HG03558 (cell line): Measurements from ENCODE around the gene CYRIA.

ENCODE experiments used
- ATAC-seq: cut with Tn5 transposase; IDR thresholded peaks from one replicate; pipeline ENCODE4 v1.9.1; 2021; ENCODE audit warnings: moderate number of reproducible peaks; ENCODE audit not compliant: unreplicated experiment; ENCODE audit errors: extremely low read depth

Gene CYRIA

DNA sequence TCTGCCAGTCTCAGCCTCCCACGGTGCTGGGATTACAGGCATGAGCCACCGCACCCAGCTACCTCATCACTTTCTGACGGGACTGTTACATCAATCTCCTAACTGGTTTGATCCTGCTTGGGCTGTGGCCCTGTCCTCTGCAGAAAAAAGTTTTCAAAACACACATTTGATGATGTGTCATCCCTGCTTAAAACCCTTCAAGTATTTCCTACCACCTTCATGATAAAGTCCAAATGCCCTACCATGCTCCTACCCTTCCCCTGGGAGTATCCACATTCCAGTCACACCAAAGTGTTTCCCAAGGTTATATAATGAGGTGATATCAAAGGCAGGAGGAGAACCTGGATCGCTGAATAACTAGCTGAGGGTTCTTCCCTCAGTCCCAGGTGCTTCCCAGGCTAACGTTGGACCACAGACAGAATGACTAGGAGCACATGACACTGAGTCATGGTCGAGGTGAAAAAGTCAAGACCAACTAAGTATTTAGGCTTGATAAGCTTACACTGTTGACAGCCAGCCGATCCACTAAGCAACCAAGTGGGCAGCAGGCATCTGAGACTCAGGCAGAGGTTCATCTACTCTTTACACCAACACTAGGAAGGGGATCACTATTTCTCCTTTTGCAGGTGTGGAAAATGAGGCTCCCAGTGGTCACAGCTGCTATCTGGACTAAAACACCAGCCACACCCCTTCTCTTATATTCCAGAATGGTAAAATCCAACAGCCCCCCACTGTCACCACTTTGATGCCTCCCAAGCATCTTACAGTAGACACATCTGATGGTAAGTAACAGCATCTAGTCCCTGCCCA lies 31.8 kb downstream of the CYRIA start:
- ATAC-seq = no peak

DNA sequence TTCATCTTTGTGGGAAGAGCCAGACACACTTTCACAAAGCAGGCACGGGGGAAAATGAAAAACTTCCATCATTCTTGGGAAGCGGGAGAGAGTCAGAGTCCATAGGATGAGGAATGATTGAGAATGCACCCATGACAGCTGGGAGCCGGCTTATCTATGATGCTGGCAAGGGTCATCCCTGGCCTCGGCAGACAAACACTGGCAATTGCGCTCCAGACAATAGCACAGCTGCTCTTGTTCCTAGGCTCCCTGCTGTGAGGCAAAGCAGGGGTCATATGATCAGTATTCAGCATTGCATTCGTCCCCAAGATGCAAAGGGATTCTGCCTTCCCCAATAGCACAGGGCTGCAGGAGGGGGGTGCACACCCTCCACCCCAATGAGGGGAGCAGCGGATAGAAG lies 33.0 kb downstream of the CYRIA start:
- no peak for ATAC-seq

DNA sequence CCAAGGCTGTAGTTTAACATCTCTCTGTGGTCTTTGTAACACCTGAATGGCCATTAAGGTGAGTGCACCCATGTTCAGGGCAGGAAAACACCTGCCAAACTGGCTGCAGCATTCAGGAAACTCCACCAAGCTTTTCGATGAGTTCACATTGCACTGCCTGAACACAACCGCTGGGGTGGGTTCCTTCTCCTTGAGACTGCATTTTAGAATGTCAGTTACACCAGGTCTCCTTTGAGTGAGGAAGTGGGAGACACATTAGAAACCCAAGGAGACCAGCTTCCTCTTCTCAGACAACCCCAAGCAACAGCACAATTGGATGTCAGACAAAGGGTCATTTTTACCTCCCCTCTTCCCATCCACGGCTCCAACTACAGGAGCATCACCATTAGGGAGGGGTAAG lies 35.2 kb downstream of the CYRIA start:
- ATAC-seq = no peak

DNA sequence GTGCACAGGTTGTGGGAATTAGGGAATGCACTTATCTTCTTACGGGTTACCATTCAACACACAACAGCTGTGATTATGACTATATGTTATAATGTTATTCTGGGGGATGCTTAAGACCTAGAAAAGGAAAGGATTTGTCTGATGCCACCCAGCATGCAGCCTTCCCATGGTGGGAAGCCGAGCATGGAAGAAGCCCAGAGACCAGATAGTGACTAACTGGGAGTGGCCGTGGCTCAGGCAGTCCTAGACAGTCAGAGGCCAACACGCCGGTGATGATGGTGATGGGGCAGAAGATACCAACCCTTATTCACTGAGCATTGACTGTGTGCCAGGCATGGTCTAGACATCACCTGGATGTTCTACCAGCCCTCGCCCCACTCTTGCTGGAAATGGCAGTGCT lies 35.9 kb downstream of the CYRIA start:
- no peak for ATAC-seq

DNA sequence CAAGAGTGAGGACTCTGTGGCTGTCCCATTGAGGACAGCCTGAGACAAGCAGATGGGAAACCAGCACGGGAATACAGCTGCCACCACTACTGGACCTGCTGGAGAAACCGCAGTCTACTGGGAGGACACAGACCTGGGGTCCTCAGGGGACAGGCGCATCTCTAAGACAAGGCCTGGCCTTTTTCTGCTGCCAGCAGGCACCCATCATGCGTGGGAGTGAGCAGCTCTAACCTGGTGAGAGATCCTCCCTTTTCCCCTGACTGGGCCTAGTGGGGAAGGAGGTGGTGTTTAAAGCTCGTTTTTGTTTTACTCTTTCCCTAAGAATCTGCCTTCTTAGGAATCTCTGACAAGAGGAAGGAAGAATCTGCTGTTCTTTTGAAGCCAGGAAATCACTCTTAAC lies 36.6 kb downstream of the CYRIA start:
- ATAC-seq = no peak

DNA sequence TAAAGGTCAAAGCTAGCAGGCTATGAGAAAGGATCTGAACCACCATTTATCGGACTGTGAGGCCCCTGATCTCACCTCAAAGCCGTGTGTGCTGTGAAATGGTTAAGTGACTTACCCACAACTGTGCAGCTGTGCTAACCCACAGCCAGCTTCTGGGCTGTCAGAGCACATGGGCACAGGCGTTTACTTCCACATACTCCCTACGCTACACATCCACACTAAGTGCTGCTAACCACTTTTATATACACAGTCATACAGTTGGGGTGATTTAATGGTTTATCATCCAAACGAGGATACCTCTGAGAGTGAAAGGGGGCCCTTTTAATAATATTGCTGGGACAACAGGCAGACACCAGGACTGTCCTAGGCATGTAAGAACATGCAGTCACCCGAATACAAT lies 37.3 kb downstream of the CYRIA start:
- no peak for ATAC-seq

DNA sequence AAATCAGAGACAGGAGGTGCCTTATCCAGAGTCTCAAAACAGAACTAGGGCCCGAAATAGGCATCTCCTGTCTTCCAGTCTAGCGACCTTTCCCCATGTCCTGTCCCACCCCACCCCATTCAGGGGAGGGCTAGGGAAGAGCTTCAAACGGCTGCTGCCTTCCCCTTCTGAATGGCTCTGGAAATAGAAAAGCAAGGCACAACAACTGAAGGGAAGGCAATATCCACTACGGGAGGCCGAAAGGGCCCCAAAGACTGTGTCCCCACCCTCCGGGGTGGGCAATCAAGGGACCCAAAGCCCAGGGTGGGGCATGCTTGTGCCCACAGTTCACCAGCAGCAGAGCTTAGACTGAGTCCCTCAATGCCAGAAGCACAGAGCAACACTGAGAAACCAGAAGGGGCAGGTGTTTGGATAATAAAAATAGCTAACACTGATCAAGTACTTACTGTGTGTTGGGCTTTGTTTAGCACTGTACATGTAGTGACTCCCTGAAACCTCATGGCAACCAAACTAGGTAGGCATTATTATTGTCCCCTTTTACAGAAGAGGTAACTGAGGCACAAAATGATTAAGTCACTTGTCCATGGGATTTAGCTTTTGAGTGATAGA lies 38.5 kb downstream of the CYRIA start:
- no peak for ATAC-seq

DNA sequence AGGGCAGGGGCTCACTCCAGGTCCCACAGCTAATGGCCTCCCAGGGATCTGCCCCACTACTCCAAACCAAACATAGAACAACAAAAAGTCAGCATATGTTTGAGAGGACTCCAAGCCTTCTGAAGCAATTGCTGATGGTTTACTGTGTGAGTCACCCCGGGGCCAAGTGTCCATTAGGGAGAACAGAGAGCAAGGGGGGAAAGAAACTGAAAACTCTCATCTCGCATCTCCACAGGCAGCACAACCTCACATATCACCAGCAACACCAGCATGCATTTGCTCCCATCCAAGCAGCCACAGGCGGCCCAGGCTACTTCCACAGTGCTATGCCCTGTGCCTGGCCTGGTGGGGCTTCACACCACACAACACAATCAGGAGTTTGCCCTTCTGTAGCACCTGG lies 39.1 kb downstream of the CYRIA start:
- ATAC-seq = no peak

DNA sequence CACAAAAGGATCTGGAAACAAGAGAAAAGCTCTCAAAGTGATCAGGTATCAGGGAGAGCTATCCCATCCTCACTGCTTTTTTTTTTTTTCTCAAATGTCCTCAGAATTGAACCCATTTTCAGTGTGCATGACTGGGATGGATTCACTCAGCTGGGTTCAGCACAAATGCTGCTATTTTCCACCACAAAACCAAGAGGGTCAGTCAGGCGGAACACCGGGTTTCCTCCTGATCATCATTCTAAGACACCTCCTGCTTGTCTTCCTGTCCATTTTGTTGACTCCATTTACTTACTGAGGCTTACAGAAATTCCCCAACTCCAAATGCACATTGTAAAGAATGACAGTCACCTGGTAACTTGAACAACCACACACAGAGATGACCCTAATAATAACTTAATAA lies 39.9 kb downstream of the CYRIA start:
- peak; percentile 74 for ATAC-seq

DNA sequence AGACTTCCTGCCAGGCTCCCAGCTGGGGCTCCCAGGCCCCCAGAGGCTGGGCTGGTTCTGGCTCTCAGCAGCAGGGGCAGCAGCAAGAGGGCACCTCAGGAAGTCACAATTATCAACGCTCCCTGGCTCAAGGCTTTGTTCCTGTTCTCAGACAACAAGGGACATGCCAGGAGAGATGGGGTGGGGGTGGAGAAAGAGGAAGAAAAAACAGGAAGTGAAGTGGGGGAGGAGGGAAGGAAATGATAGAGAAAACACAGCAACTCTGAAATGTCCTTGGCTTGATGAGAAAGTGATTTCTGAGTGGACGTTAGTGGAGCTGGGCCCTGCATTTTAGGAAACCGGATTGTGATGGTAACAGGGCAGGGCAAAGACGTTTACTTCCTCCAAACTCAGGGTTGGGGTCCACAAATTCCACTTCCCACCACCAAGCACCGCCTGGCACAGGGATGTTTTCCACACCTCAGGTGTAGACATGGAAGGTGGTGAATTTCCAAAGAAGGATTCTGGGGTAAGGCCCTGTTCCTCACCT lies 40.4 kb downstream of the CYRIA start:
- no peak for ATAC-seq

DNA sequence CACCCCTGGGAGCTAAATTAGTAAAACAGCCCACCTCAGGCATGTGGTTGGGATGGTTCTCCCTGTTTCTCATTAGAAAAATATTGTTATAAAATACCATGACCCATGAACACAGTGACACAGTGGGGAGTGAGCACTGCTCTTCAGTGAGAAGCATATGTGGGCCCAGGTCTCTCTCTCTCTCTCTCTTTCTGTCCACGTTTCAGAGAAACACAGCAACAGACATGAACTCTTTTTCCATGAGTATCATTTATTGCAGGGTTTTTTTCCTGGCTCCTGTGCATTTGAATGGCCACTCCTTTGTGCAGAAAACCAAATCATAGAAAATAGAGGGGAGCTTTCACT lies 41.2 kb downstream of the CYRIA start:
- no peak for ATAC-seq

DNA sequence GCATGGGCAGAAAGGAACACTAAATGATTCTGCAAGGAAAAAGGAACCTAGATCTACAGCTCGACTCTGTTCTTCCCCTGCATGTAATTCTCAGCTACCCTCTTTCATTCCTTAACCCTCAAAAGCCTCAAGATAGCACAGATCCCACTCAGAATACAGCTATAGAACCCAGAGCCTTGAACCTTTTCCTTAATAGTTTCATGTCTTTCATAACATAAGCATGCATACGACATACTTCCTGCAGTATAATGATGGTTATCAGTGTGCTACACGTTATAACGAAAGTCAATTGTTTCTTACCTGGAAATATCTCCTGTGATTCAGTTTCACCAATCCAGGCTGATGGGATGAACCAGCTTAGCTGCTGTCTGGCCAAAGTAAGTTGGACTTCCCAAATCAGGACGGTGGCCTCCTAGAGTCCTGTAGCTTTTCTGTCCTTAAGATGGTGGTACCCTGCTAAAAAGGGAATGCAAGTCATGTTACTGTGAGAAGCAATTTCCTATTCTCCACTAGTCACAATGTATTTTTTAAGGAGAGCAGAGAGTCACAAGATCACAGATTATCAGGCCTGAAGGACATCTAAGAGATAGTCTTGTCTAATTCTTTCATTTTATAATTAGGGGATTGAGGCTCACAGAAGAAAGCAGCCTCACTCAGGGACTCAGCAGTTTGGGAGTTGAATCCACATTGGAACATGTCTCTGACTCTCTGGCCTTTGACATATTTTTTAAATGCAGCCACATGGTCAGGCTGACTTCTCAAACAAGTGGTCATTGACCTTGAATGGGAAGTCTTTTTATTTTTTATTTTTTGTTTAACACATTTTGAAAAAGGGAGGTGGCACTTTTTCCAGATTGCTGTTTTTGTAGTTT lies 41.8 kb downstream of the CYRIA start:
- ATAC-seq = no peak

DNA sequence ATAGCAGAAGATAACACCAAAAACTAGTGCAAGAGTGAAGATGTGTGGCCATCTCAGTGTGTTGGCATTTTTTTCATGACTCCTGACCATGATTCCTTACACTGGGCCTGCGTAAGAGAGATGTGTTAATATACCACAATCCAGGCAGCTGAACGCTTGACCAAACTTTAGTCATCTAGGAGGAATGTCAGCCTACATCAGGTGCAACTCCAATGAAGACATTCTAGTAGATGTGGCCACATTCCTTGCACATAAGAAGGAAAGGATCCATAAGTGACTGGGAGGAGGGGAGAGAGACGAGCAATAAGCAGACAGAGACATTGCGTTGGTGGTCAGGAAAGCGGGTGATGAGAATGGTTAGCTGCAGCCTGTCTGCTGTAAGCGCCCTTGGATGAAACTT lies 42.6 kb downstream of the CYRIA start:
- ATAC-seq = no peak

GRCh38 chr2:16622399-16622968 lies 43.1 kb downstream of the CYRIA start:
- no peak for ATAC-seq

DNA sequence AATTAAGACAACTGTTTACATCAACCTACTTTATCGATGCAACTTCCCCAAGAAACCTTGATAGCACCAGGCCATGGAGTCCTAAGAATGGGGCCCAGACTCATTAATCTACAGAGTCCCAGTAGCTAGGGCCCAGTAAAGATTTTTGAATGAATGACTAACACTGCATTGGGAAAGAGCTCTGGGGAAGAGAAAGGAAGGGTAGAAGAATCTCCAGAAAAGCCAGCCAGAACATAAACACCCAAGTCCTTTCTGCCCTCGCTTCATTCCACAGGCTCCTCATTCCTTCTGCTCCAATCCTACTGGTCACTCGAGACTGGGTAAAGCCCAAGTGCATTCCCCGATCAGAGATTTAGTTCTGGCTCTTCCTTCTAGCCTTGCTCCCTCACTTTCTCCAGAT lies 44.3 kb downstream of the CYRIA start:
- ATAC-seq = no peak

DNA sequence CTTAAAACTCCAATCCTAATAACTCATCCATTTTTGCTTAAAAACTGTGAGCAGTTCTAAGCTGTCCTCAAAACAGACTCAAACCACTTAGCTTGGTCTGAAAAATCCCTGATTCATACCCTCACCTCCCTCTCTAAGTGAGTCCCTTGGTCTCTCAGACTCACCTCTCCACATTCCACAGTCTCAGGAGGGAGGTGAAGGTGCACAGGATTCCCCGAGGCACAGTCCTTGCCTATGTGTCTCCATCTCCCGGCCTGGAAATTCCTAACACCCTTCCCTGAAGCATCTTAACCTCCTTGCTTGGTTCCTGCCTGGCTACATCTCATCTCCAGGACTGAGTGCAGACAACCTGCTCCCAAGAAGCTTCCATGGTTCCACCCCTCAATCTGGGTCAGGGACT lies 45.0 kb downstream of the CYRIA start:
- ATAC-seq = no peak

DNA sequence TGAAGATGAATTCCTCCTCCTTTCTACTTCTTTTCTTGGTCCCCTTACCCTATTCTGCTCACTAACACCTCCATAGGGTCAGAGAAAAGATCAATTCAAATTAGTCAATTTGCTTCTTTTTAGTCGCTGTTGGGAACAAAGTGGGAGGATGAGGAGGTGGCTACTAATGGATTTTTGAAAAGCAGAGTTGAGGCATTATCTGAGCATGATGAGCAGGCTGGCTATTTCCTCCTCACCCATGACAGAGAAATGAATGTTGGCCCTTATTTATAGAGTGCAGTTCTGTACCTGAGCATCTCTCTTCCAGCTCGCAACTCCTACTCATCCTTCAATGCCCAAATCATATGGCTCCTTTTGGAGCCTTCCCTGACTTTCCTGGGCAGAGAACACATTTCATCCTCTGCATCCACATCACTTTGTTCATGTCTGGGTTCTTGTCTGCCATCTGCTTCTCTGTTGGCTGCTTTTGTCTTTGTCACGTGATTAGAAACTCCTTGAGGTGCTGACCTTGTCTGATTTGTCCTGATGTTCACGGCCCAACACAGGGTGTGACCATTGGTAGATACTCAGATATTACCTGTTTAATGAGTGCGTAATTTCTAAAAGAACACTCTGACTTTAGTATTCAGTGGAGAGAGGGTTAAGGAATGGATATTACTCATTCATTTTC lies 45.9 kb downstream of the CYRIA start:
- ATAC-seq = no peak

- no peak for ATAC-seq
These were observed 48.1 kb downstream of the CYRIA start for GRCh38 chr2:16617282-16618266.
